T-helper 2 cell treated with Interferon-gamma antibody and Interleukin-4, amounts not matched to agents 5 μg/mL and 100 μg/mL, for 36 hours (primary cell): ENCODE data around the gene GRID1.

Source experiments
- DNase-seq: peaks from one replicate; pipeline ENCODE4 v3.0.0; 2021; ENCODE audit warnings: low spot score
- H3K27ac Mint-ChIP-seq: one replicate; pipeline ENCODE4 v1.8.0; 2021; ENCODE audit warnings: mild to moderate bottlenecking, mixed read lengths
- H3K27me3 Mint-ChIP-seq: one replicate; pipeline ENCODE4 v1.8.0; 2021; ENCODE audit warnings: low read depth, mixed read lengths
- H3K36me3 Mint-ChIP-seq: one replicate; pipeline ENCODE4 v1.8.0; 2021; ENCODE audit warnings: low read depth, mixed read lengths
- H3K4me1 Mint-ChIP-seq: one replicate; pipeline ENCODE4 v1.8.0; 2021; ENCODE audit warnings: low read depth, mixed read lengths
- H3K4me3 Mint-ChIP-seq: one replicate; pipeline ENCODE4 v1.8.0; 2022; ENCODE audit warnings: mild to moderate bottlenecking, moderate library complexity, mixed read lengths
- H3K9me3 Mint-ChIP-seq: one replicate; pipeline ENCODE4 v1.8.0; 2021; ENCODE audit warnings: mixed read lengths

The GRID1 gene

GRCh38 chr10:86306628-86307278, 59.8 kb downstream of the GRID1 start:
- no peaks in the 10 kb centered on the region for H3K9me3 Mint-ChIP-seq
- H3K36me3 Mint-ChIP-seq, result no peaks in the 10 kb centered on the region
- no peak for DNase-seq
- no peak overlapping the region for H3K27ac Mint-ChIP-seq
- no peaks in the 10 kb centered on the region for H3K4me1 Mint-ChIP-seq
- no peak overlapping the region for H3K4me3 Mint-ChIP-seq
- no peaks in the 10 kb centered on the region for H3K27me3 Mint-ChIP-seq

GRCh38 chr10:86305521-86305920, 61.1 kb downstream of the GRID1 start:
- DNase-seq, result no peak
- Mint-ChIP-seq H3K36me3 (no peaks in the 10 kb centered on the region), H3K4me1 (no peaks in the 10 kb centered on the region), H3K9me3 (no peaks in the 10 kb centered on the region), H3K27me3 (no peaks in the 10 kb centered on the region), H3K27ac (no peak overlapping the region), H3K4me3 (no peak overlapping the region)

GRCh38 chr10:86304436-86304835, 62.2 kb downstream of the GRID1 start:
- Mint-ChIP-seq H3K4me1 (no peaks in the 10 kb centered on the region), H3K36me3 (no peaks in the 10 kb centered on the region), H3K4me3 (no peak overlapping the region), H3K27me3 (no peaks in the 10 kb centered on the region), H3K27ac (no peak overlapping the region), H3K9me3 (no peaks in the 10 kb centered on the region)
- DNase-seq, result no peak

- Mint-ChIP-seq H3K27me3 (no peaks in the 10 kb centered on the region), H3K4me3 (no peak overlapping the region), H3K27ac (no peak overlapping the region), H3K4me1 (no peaks in the 10 kb centered on the region), H3K36me3 (no peaks in the 10 kb centered on the region), H3K9me3 (no peaks in the 10 kb centered on the region)
- no peak for DNase-seq
Observed at GRCh38 chr10:86303626-86304025, 63.0 kb downstream of the GRID1 start.

GRCh38 chr10:86301971-86302370, 64.6 kb downstream of the GRID1 start:
- Mint-ChIP-seq H3K27ac (no peak overlapping the region), H3K4me3 (no peak overlapping the region), H3K9me3 (no peaks in the 10 kb centered on the region), H3K4me1 (no peaks in the 10 kb centered on the region), H3K36me3 (no peaks in the 10 kb centered on the region), H3K27me3 (no peaks in the 10 kb centered on the region)
- DNase-seq, result no peak

GRCh38 chr10:86300931-86301830, 65.4 kb downstream of the GRID1 start:
- DNase-seq, result no peak
- Mint-ChIP-seq H3K27ac (no peak overlapping the region), H3K4me3 (no peak overlapping the region), H3K9me3 (no peaks in the 10 kb centered on the region), H3K36me3 (no peaks in the 10 kb centered on the region), H3K4me1 (no peaks in the 10 kb centered on the region), H3K27me3 (no peaks in the 10 kb centered on the region)

GRCh38 chr10:86300399-86300925, 66.1 kb downstream of the GRID1 start:
- Mint-ChIP-seq H3K9me3 (no peaks in the 10 kb centered on the region), H3K36me3 (no peaks in the 10 kb centered on the region), H3K27me3 (no peaks in the 10 kb centered on the region), H3K4me1 (no peaks in the 10 kb centered on the region), H3K27ac (no peak overlapping the region), H3K4me3 (no peak overlapping the region)
- DNase-seq, result no peak

- Mint-ChIP-seq H3K27me3 (no peaks in the 10 kb centered on the region), H3K4me3 (no peak overlapping the region), H3K4me1 (no peaks in the 10 kb centered on the region), H3K9me3 (no peaks in the 10 kb centered on the region), H3K27ac (no peak overlapping the region), H3K36me3 (no peaks in the 10 kb centered on the region)
- no peak for DNase-seq
Observed at GRCh38 chr10:86299562-86299961, 67.0 kb downstream of the GRID1 start.

- no peak overlapping the region for H3K4me3 Mint-ChIP-seq
- H3K9me3 Mint-ChIP-seq, result no peaks in the 10 kb centered on the region
- no peaks in the 10 kb centered on the region for H3K4me1 Mint-ChIP-seq
- H3K27me3 Mint-ChIP-seq, result no peaks in the 10 kb centered on the region
- no peaks in the 10 kb centered on the region for H3K36me3 Mint-ChIP-seq
- DNase-seq, result no peak
- H3K27ac Mint-ChIP-seq, result no peak overlapping the region
Observed at GRCh38 chr10:86298501-86299001, 68.0 kb downstream of the GRID1 start.

GRCh38 chr10:86295791-86296190, 70.8 kb downstream of the GRID1 start:
- no peaks in the 10 kb centered on the region for H3K36me3 Mint-ChIP-seq
- no peak overlapping the region for H3K4me3 Mint-ChIP-seq
- H3K27me3 Mint-ChIP-seq, result no peaks in the 10 kb centered on the region
- no peaks in the 10 kb centered on the region for H3K9me3 Mint-ChIP-seq
- no peak for DNase-seq
- no peak overlapping the region for H3K27ac Mint-ChIP-seq
- H3K4me1 Mint-ChIP-seq, result no peaks in the 10 kb centered on the region

GRCh38 chr10:86295351-86295750, 71.2 kb downstream of the GRID1 start:
- H3K27me3 Mint-ChIP-seq, result no peaks in the 10 kb centered on the region
- DNase-seq, result no peak
- H3K4me3 Mint-ChIP-seq, result no peak overlapping the region
- H3K36me3 Mint-ChIP-seq, result no peaks in the 10 kb centered on the region
- H3K9me3 Mint-ChIP-seq, result no peaks in the 10 kb centered on the region
- H3K27ac Mint-ChIP-seq, result no peak overlapping the region
- H3K4me1 Mint-ChIP-seq, result no peaks in the 10 kb centered on the region

- no peaks in the 10 kb centered on the region for H3K36me3 Mint-ChIP-seq
- H3K27me3 Mint-ChIP-seq, result no peaks in the 10 kb centered on the region
- no peaks in the 10 kb centered on the region for H3K4me1 Mint-ChIP-seq
- DNase-seq, result no peak
- no peaks in the 10 kb centered on the region for H3K9me3 Mint-ChIP-seq
- H3K4me3 Mint-ChIP-seq, result no peak overlapping the region
- H3K27ac Mint-ChIP-seq, result no peak overlapping the region
Observed at GRCh38 chr10:86294346-86295265, 72.0 kb downstream of the GRID1 start.

- Mint-ChIP-seq H3K9me3 (no peaks in the 10 kb centered on the region), H3K27ac (no peak overlapping the region), H3K4me1 (no peaks in the 10 kb centered on the region), H3K36me3 (no peaks in the 10 kb centered on the region), H3K27me3 (no peaks in the 10 kb centered on the region), H3K4me3 (no peak overlapping the region)
- no peak for DNase-seq
Observed at GRCh38 chr10:86293396-86293791, 73.2 kb downstream of the GRID1 start.
